HG02642 (cell line): ENCODE data around the gene WDFY2.

Experiments
- ATAC-seq: cut with Tn5 transposase; IDR thresholded peaks from one replicate; pipeline ENCODE4 v1.9.1; 2021; ENCODE audit warnings: mild to moderate bottlenecking; ENCODE audit not compliant: unreplicated experiment, poor library complexity

WDFY2 gene

GRCh38 chr13:51659276-51660127 is 75.2 kb downstream of the WDFY2 start:
- ATAC-seq, result no peak

- no peak for ATAC-seq
Measured at GRCh38 chr13:51660813-51661212, 76.6 kb downstream of the WDFY2 start.

- ATAC-seq, result no peak
Measured at GRCh38 chr13:51663973-51664957, 80.0 kb downstream of the WDFY2 start.

GRCh38 chr13:51665456-51665855 is 81.2 kb downstream of the WDFY2 start:
- no peak for ATAC-seq

GRCh38 chr13:51666374-51666773 is 82.1 kb downstream of the WDFY2 start:
- ATAC-seq, result no peak

- no peak for ATAC-seq
Measured at GRCh38 chr13:51666839-51667238, 82.6 kb downstream of the WDFY2 start.

- no peak for ATAC-seq
Measured at GRCh38 chr13:51668580-51669195, 84.4 kb downstream of the WDFY2 start.

- ATAC-seq, result no peak
Measured at GRCh38 chr13:51673165-51673564, 88.9 kb downstream of the WDFY2 start.

GRCh38 chr13:51674276-51674675 is 90.0 kb downstream of the WDFY2 start:
- no peak for ATAC-seq

- no peak for ATAC-seq
Measured at GRCh38 chr13:51675385-51675784, 91.1 kb downstream of the WDFY2 start.

- no peak for ATAC-seq
Measured at GRCh38 chr13:51675877-51676276, 91.6 kb downstream of the WDFY2 start.

- no peak for ATAC-seq
Measured at GRCh38 chr13:51676739-51677138, 92.5 kb downstream of the WDFY2 start.

GRCh38 chr13:51678420-51678819 is 94.2 kb downstream of the WDFY2 start:
- no peak for ATAC-seq

- ATAC-seq, result no peak
Measured at GRCh38 chr13:51679616-51680015, 95.4 kb downstream of the WDFY2 start.

GRCh38 chr13:51681037-51681678 is 96.9 kb downstream of the WDFY2 start:
- no peak for ATAC-seq

GRCh38 chr13:51682686-51683085 is 98.4 kb downstream of the WDFY2 start:
- no peak for ATAC-seq

GRCh38 chr13:51683597-51683996 is 99.3 kb downstream of the WDFY2 start:
- ATAC-seq, result no peak

GRCh38 chr13:51684076-51684475 is 99.8 kb downstream of the WDFY2 start:
- no peak for ATAC-seq

GRCh38 chr13:51687947-51688714 is 103.9 kb downstream of the WDFY2 start:
- no peak for ATAC-seq
